ENCODE data around the gene SMARCAD1.

SMARCAD1 gene, protein sequence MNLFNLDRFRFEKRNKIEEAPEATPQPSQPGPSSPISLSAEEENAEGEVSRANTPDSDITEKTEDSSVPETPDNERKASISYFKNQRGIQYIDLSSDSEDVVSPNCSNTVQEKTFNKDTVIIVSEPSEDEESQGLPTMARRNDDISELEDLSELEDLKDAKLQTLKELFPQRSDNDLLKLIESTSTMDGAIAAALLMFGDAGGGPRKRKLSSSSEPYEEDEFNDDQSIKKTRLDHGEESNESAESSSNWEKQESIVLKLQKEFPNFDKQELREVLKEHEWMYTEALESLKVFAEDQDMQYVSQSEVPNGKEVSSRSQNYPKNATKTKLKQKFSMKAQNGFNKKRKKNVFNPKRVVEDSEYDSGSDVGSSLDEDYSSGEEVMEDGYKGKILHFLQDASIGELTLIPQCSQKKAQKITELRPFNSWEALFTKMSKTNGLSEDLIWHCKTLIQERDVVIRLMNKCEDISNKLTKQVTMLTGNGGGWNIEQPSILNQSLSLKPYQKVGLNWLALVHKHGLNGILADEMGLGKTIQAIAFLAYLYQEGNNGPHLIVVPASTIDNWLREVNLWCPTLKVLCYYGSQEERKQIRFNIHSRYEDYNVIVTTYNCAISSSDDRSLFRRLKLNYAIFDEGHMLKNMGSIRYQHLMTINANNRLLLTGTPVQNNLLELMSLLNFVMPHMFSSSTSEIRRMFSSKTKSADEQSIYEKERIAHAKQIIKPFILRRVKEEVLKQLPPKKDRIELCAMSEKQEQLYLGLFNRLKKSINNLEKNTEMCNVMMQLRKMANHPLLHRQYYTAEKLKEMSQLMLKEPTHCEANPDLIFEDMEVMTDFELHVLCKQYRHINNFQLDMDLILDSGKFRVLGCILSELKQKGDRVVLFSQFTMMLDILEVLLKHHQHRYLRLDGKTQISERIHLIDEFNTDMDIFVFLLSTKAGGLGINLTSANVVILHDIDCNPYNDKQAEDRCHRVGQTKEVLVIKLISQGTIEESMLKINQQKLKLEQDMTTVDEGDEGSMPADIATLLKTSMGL

DNA sequence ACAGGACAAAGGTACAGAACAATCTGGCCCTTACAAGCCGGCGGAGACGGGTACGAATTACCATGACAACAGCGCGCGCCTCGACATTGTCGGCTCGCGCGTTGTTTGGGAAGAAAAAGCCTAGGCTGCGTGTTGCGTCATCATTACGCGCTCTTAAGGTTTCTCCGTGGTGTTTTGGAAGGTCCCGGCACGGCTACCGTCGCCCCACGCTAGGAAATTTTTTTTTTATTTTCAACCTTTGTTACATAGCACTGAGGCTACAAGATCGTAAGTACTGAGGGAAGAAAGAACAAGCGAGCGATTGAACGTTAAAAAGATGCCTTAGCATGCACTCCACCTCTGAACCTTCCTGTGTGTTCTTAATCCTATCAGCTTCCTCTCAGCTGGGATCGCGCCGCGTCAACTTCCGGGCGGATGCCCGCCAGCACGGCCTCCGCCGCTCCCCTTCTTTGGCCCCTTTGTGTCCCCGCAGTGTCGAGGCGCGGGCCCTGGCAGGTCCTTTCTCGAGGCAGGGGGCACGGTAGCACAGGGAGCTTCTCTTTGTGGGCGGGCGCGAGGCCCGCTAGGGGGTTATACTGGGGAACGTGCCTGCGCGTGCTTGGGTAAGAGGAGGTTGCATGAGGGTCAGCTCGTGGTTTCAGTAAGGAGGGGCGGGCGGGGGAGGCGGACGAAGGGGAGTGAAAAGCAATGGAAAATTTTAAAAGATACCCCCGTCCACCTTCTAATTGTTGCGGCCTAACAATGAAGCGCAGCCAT, at the start of gene SMARCAD1:
Gene SMARCAD1 (plus strand): TSS at position 397 of the 756 bp plus-strand sequence. CDS start 530 bp downstream, outside the sequence.
- peak; percentile 95 for DNase-seq

- DNase-seq: no peak
Observed at GRCh38 chr4:94158883-94159282, 48.8 kb upstream of the SMARCAD1 start.

DNA sequence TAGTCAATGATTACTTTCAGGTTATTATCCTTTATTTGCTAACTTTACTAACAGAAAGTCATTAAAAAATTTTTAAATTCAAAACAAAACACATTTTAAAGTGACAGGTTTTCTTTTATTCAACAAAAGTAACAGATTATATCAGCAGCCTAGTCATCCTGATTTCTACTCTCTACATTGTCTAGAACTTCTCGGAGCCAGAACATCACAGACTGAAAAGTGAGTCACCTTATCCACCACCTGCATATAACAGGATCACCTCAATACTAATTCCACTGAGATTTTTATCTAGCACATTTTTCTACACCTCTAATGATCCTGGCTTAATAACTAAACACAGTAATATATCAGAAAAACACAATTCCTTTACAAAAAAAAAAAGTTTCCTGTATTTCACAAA, 47.9 kb upstream of the SMARCAD1 start:
- no peak for DNase-seq

DNA sequence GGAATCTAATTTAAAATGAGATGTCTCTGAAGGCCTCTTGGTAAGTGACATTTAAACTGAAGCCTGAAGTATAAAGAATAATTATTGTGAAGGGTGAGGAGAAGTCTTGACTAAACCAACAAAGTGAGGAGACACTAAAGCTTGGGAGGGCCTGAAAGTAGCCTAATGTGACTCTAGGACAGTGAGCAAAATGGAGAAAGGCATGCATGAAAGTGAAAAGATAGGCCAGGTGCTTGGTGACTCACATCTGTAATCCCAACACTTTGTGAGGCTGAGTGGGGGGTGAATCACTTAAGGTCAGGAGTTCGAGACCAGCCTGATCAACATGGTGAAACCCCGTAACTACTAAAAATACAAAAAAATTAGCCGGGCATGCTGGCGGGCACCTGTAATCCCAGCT, 46.9 kb upstream of the SMARCAD1 start:
- no peak for DNase-seq

GRCh38 chr4:94165256-94165655, 42.4 kb upstream of the SMARCAD1 start:
- no peak for DNase-seq

DNA sequence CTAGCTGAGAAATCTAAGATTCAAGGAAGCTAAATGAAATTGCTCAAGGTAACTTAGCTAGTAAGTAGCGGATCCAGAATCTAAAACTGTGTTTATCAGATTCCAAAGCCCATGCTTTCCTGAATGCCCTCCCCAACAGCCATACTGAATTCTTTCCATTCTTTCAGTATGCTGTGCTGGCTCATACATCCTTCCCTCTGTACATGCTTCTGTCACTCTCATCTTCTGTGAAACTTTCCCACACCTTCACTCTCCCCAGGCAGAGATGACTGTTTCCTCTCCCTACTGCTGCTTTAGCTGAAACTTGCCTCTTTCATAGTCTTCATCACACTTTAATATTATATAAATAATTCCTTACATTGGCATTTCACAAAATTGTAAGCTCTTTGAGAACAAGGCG, 39.3 kb upstream of the SMARCAD1 start:
- DNase-seq: no peak

- no peak for DNase-seq
Observed at GRCh38 chr4:94169803-94170372, 37.8 kb upstream of the SMARCAD1 start.

DNA sequence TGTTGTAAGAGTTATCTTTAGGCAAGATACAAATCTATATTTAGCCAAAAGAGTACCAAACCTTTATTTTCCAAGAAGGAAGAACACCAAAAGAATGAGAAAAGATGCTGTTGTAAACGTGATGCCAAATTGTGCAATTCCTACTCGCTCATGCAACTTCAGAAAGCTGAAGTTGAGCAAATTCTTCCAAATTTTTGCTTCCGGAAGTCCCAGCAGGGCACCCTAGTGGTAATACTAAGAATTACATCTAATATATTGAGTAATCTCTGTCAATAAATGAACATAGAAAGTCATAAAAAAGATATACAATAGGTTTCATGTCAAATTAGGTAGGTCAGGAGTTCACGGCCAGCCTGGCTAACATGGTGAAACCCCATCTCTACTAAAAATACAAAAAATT, 36.0 kb upstream of the SMARCAD1 start:
- DNase-seq: peak; percentile 9

DNA sequence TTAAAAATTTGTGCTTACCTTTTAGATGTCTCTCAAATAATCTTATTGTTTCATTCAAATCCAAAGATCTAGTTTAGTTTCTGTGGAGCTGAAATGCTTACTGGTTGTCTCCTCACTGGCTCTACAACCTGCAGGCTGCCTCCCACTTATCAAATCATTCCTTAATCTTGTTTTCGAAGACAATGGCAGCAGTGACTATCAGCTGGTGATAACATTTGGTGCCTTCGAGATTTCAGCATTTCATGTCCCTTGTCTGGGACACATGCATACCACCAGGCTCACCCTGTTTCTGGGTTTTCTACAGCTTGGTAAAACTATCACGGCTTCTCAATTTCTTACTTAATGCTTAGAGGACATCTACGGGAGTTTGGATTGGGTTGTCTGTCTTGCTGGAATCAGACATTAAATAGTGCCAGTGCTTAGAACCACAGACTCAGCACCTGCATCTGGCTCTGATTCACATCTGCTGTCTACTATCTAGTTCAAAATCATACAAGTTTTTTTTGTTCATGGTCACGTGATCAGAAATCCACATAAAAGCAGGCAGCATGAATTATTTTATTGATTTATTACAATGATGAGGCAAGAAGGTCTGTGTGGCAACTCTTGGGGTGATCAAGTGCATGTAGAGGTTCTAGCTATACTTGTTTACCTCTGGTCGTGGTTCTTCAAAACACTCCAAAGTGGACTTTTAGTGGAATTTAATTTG, 32.0 kb upstream of the SMARCAD1 start:
- no peak for DNase-seq

GRCh38 chr4:94177822-94178221, 29.8 kb upstream of the SMARCAD1 start:
- DNase-seq: no peak

GRCh38 chr4:94181815-94182214, 25.9 kb upstream of the SMARCAD1 start:
- DNase-seq: no peak

DNA sequence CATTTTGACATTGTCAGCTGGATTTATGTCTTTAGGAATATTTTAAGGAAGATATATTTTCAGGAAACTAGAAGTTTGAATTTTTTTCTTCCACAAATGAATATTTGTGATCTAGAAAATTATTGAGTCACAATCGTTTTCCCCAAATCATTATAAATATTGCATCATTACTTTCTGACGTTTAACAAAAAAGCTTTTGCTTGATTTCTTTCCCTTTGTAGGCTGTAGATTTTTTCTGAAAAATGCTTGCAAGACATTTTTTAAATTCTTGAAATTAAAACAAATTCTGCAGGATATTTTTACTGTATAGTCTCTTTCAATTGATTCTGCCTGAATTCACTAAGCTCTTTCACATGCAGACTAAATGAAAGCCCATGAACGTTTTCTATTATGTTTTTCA, 4.9 kb upstream of the SMARCAD1 start:
- no peak for DNase-seq

DNA sequence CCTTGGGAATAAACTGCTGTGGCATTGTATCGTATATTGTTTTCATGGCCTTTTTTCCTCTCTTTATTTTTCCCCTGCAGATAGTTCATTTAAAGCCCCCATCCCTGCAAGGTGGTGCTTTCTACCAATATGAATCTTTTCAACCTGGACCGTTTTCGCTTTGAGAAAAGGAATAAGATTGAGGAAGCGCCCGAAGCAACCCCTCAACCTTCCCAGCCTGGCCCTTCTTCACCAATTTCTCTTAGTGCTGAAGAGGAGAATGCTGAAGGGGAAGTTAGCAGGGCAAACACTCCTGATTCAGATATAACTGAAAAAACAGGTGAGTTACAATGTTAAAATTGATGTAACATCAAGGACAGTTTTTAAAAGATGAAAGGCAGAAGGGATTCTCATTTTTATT, 601 bp downstream of the SMARCAD1 start:
- DNase-seq: peak; percentile 23

- no peak for DNase-seq
Observed at GRCh38 chr4:94208918-94209317, 1.3 kb downstream of the SMARCAD1 start.

- DNase-seq: no peak
Observed at GRCh38 chr4:94211861-94212260, 4.2 kb downstream of the SMARCAD1 start.

GRCh38 chr4:94214703-94215319, 7.1 kb downstream of the SMARCAD1 start:
- DNase-seq: no peak

DNA sequence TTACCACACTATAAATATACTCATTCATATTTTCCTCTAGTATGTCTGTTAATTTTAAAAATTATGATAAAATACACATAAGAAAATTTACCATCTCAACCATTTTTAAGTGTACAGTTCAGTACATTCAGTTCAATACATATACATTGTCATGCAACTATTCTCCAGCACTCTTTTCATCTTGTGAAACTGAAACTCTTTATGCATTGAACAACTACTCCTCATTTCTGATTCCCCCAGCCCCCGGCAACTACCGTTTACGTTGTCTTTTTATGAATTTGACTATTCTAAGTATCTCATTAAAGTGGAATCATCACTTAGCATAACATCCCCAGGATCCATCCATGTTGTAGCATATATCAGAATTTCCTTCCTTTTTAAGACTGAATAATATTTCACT, 8.7 kb downstream of the SMARCAD1 start:
- DNase-seq: no peak

- no peak for DNase-seq
Observed at GRCh38 chr4:94219402-94219801, 11.7 kb downstream of the SMARCAD1 start.

DNA sequence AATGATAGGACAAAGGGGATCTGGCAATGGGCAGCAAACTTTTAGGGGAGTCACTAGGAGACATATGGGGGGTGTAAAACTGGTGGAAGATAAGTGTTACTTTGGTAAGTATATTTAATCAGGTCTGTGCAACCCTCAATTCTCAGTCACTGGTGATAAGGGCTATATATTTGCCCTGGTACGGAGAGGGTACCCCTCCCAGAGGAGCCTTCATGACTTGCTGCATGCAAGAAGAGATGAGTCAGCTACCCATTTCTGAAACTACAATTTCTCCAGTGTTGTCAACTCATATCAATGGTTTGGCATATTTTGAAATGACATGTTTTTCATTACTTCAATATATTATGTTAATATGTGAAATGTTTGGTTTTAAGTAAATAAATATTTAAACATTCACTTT, 14.3 kb downstream of the SMARCAD1 start:
- DNase-seq: no peak

DNA sequence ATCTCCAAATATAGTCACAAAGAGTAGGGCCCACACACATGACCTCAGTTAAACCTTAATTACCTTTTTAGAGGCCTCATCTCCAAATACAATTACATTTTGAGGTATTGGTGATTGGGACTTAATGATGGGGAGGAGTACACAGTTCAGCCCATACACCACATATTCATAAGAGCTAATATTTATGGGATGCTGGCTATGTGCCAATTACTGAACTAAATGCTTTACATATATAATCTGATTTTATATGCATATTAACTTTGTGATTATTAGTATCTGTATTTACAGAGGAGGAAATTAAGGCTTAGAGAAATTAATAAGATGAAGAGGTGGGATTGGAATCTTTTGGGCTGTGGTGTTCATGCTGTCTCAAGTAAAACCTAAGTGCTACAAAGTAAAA, 17.8 kb downstream of the SMARCAD1 start:
- DNase-seq: no peak

GRCh38 chr4:94226763-94227162, 19.1 kb downstream of the SMARCAD1 start:
- no peak for DNase-seq

All from suppressor macrophage treated with lipopolysaccharide for 4 hours (primary cell).